Gastroesophageal sphincter (tissue), 3 donors: ENCODE measurements around the gene FAM89B.

Source experiments
- EP300 ChIP-seq: sonication (generic); formaldehyde crosslinking; IDR thresholded peaks from one replicate; pipeline ENCODE4 v1.6.1; 2017; ENCODE audit warnings: antibody characterized with exemption, mild to moderate bottlenecking
- POLR2A ChIP-seq, 2 donors: fragments of 450-650 bp; IDR thresholded peaks; one replicate each; pipeline ENCODE4 v1.6.1; 2017; ENCODE audit warnings: antibody characterized with exemption in 2 of 2, mild to moderate bottlenecking in 2 of 2, moderate library complexity in 1 of 2
- TF ChIP-seq, protein P1 (sequence below), 4 experiments: fragments of 200-600 bp in 2 of 4; fragments of 450-650 bp in 2 of 4; sonication (generic) in 1 of 4; IDR thresholded peaks; one replicate each; pipeline ENCODE4 v1.5.1; 2017 to 2019; ENCODE audit warnings: antibody characterized with exemption in 4 of 4, mild to moderate bottlenecking in 2 of 4, moderate library complexity in 2 of 4

GRCh38 chr11:65529475-65530156 is 42.7 kb upstream of the FAM89B start:
- TF ChIP-seq EP300 (no peak), POLR2A (IDR thresholded peaks at IDR 0.05) (no peak)
- TF ChIP-seq, protein P1, sequence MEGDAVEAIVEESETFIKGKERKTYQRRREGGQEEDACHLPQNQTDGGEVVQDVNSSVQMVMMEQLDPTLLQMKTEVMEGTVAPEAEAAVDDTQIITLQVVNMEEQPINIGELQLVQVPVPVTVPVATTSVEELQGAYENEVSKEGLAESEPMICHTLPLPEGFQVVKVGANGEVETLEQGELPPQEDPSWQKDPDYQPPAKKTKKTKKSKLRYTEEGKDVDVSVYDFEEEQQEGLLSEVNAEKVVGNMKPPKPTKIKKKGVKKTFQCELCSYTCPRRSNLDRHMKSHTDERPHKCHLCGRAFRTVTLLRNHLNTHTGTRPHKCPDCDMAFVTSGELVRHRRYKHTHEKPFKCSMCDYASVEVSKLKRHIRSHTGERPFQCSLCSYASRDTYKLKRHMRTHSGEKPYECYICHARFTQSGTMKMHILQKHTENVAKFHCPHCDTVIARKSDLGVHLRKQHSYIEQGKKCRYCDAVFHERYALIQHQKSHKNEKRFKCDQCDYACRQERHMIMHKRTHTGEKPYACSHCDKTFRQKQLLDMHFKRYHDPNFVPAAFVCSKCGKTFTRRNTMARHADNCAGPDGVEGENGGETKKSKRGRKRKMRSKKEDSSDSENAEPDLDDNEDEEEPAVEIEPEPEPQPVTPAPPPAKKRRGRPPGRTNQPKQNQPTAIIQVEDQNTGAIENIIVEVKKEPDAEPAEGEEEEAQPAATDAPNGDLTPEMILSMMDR (IDR thresholded peaks at IDR 0.05): no peak
